Astrocyte (in vitro differentiated cells and primary cell): ENCODE data around the gene CISD3.

Source experiments
- EZH2 ChIP-seq: IDR thresholded peaks from 2 replicates; pipeline ENCODE4 v1.6.1; 2012; ENCODE audit warnings: mild to moderate bottlenecking, low read length, inconsistent platforms; ENCODE audit not compliant: insufficient read depth
- TF ChIP-seq, protein P1 (sequence below): IDR thresholded peaks from 2 replicates; pipeline ENCODE4 v1.5.1; 2011; ENCODE audit warnings: low read depth, mild to moderate bottlenecking, inconsistent platforms, low read length, moderate library complexity; ENCODE audit not compliant: insufficient read depth

DNA sequence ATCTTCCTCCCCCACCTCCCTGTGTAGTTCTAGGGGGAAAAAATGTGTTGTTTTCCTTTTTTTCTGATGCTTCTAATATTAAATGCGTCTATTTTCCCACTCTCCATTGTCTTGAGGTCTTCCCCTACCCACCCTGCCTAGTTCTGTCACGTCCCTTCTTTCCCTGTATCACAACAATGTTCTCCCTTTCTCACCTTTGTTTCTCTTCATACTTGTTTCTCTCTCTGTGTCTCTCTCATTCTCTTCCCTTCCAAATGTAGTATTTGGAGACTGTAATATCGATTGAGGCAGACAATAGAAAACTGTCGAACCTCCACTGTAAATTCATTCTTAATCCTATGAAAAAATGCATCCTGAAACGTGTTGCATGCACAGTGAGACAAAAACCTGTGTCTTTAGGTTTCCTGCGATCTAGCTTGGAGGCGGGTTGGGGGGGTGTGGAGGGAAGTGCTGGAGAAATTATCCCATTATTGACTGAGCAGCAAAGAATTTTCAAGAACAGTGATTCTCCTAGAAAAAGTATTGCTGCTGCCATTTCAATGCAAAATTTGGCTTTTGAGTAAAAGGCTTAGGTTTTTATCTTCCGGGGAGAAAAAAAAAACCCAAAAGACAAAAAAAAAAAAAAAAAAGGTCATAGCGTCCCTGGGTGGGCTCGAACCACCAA is 21.1 kb downstream of the CISD3 start:
- TF ChIP-seq, protein P1, sequence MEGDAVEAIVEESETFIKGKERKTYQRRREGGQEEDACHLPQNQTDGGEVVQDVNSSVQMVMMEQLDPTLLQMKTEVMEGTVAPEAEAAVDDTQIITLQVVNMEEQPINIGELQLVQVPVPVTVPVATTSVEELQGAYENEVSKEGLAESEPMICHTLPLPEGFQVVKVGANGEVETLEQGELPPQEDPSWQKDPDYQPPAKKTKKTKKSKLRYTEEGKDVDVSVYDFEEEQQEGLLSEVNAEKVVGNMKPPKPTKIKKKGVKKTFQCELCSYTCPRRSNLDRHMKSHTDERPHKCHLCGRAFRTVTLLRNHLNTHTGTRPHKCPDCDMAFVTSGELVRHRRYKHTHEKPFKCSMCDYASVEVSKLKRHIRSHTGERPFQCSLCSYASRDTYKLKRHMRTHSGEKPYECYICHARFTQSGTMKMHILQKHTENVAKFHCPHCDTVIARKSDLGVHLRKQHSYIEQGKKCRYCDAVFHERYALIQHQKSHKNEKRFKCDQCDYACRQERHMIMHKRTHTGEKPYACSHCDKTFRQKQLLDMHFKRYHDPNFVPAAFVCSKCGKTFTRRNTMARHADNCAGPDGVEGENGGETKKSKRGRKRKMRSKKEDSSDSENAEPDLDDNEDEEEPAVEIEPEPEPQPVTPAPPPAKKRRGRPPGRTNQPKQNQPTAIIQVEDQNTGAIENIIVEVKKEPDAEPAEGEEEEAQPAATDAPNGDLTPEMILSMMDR, result no peak
- no peak for TF ChIP-seq EZH2
